VCaP (cell line): ENCODE data around the gene SDK1.

Experiments
- H3K27ac ChIP-seq: fragments of 450-650 bp; 2 replicates; pipeline ENCODE4 v1.5.1; 2017
- TF ChIP-seq, protein P1 (sequence below): fragments of 450-650 bp; conservative IDR thresholded peaks from 2 replicates; pipeline ENCODE4 v1.5.1; 2017; ENCODE audit warnings: mild to moderate bottlenecking, moderate library complexity

The SDK1 gene

DNA sequence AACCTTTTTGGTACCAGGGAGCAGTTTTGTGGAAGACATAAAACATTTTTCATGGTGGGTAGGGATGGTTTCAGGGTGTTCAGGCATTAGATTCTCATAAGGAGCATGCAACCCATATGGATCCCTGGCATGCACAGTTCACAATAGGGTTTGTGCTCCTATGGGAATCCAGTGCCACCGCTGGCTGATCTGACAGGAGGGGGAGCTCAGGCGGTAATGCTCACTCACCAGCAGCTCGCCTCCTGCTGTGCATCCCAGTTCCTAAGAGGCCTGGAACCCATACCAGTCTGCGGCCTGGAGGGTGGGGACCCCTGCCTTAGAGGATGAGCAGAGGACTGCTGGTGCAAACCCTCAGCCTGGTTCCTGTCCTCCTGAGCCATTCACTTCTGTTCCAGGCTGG lies 561.7 kb downstream of the SDK1 start:
- H3K27ac ChIP-seq: no peak overlapping the region
- TF ChIP-seq, protein P1, sequence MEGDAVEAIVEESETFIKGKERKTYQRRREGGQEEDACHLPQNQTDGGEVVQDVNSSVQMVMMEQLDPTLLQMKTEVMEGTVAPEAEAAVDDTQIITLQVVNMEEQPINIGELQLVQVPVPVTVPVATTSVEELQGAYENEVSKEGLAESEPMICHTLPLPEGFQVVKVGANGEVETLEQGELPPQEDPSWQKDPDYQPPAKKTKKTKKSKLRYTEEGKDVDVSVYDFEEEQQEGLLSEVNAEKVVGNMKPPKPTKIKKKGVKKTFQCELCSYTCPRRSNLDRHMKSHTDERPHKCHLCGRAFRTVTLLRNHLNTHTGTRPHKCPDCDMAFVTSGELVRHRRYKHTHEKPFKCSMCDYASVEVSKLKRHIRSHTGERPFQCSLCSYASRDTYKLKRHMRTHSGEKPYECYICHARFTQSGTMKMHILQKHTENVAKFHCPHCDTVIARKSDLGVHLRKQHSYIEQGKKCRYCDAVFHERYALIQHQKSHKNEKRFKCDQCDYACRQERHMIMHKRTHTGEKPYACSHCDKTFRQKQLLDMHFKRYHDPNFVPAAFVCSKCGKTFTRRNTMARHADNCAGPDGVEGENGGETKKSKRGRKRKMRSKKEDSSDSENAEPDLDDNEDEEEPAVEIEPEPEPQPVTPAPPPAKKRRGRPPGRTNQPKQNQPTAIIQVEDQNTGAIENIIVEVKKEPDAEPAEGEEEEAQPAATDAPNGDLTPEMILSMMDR: no peak

DNA sequence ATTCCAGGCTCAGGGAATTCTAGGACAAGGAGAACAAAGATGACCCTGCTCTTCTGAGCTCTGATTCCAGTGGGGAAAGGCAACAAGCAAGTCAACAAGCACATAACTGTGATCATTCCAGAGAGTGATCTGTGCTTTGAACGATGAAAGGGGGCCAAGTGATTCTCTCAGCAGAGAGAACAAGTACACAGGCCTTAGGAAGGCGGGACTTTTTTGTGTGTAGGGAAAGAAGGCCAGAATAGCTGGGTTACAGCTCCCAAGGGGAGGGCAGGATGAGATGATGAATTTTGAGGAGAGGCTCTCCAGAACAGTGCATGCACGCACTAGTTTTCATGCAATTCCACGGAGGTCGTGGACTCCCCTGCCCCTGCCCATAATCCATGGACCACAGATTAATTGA lies 565.2 kb downstream of the SDK1 start:
- no peak overlapping the region for H3K27ac ChIP-seq
- TF ChIP-seq, protein P1: no peak

DNA sequence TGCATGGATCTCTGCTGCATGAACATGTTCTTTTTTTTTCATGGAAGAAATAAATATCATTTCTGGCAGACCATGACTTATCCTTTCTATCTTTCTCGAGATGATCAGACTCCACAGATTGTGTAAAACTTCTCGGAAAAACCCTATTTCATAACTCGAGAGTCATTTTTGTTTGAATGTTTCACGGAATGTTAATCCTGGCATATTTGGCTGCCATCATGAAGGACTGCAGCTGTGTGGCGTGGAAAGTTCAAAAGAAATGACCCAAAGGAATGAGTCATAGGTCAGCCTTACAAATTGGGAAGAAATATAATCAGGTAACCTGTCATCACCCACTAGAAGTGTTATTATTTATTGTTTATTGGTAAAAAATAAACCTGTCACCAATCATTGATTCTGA lies 566.8 kb downstream of the SDK1 start:
- no peak overlapping the region for H3K27ac ChIP-seq
- TF ChIP-seq, protein P1: no peak

DNA sequence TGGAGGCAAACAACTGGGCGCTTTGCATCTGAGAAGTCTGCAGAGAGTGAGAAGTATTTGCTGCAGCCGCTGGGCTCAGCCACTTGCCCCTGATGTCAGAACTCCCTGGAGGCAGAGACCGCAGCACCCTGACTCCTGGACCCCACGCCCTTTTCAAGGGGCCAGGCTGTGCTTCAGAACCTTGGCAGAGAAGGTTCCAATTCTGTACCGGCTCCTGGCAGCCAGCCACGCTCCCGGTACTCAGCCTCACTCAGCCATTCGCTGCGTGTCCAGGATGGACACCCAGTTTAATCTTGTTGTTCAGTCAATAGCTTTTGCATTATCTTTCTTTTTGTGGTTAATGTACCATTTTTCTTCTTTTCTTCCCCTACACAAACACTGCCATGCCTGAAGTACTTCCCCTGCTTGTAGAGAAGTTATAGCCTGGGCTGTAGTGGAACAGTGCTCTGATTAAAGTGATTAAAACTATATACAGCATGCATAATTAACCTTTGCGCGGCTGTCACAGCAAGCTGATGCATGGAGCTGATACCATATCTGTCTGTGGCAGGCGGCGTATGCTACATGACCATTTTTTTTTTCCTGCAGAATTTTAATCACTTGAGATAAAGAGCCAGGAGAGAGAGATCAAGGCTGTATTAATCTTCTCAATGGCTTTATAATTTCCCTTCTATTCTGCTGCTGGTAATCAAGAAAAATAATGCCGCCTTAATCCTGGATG lies 578.5 kb downstream of the SDK1 start:
- H3K27ac ChIP-seq: no peak overlapping the region
- TF ChIP-seq, protein P1: no peak

DNA sequence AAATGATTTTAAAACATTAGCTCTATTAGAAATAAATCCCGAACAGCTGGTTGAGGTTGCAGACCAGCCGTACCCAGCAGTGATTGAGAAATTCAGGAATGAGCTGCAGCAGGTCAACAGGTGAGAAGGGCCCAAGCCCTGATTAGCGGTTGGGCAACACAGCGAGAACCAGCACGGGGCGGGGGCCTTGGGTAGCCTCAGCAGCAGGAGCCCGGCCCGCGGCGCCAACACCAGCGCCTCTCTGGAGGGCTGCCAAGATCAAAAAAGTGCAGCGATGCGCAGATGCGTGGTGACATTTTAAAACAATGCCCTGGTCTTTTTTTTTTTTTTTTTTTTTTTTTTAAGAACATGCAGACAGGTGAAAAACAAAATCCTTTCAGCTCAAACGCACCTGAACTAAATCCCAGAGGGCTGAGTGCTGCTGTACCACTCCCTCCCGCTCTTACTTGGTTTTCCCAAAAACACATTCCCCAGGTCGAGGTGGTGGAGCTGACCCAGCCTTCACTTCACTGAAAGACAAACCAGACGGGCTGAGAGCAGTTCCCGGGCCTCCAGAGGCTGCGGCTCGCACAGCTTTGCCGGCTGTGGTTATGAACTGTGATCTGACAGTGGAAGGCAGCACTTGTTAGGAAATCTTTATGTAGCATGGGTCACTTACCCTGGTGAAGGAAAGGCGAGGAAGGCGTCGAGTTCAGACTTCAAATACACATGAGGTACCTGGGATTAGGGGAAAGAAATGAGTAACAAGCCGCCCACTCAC lies 579.4 kb downstream of the SDK1 start:
- TF ChIP-seq, protein P1: no peak
- H3K27ac ChIP-seq: no peak overlapping the region

DNA sequence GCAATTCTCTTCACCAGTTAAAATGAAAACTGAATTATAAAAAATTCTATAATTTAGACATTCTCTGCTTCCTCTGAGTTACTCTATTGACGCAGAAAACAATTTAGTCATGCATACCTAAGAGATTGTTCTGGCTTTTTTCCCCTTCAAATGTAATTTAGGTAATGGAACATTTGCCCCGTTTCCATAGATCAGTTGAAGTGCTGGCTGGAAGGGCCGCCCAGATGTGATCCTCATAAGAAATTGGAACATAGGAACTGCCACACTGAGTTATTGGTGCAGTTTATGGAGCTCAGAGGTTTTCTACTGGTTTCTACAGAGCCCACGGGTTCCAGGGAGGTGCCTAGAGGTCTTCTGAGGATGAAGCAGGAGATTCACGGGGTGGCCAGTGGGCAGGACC lies 581.7 kb downstream of the SDK1 start:
- TF ChIP-seq, protein P1: no peak

DNA sequence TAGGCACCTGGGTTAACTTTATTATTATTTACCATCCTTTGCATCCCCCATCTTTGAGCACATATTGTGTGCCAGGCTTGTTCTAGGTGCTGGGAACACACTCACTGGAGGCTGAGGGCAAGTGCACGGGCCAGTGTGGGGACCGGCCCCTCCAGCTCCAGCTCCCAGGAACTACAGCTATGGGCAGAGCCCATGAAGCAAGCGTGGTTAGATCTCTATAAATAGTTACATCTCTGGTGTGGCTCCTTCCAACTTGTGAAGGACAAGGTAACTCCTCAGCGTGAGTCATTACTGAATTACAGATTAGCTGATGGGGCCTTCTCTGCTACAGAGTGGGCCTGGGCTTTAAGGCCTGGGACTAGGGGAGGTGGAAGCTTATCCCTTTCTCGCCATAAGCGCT lies 583.5 kb downstream of the SDK1 start:
- TF ChIP-seq, protein P1: no peak

More for the DNA sequence above, 581.7 kb downstream of the SDK1 start:
- H3K27ac ChIP-seq: no peak overlapping the region

More for the DNA sequence above, 583.5 kb downstream of the SDK1 start:
- no peak overlapping the region for H3K27ac ChIP-seq
